ENCODE measurements around the gene PFN1.
A peak's percentile ranks its signal among the peaks of the same experiment; 100 is the strongest.
"Not testable (repeated sequence)": the region's sequence is repeated elsewhere in the genome, so short reads cannot be mapped to it uniquely, and the experiment has no call there.

The PFN1 gene

DNA sequence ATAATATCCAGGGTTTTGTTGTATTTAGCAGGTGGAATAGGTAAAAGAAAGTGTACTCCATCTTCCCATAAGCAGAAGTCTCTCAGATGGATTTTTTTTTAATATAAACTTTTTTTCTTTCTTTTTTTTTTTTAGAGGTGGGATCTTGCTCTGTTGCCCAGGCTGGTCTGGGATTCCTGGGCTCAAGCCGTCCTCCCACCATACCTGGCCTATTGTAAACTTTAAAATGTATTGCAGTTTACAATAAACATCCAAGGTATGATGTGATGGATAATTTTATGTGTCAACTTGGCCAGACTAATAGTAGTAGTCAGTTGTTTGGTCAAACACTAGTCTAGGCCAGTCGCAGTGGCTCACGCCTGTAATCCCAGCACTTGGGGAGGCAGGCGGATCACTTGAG is 27.0 kb downstream of the PFN1 start:
- no peak overlapping the region for H3K9ac ChIP-seq (ENCODE audit: low read length)
- no peaks in the 10 kb centered on the region for H3K27me3 ChIP-seq (ENCODE audit: control insufficient read depth, insufficient read depth, low read length)
- no peaks in the 10 kb centered on the region for H3K36me3 ChIP-seq (ENCODE audit: control insufficient read depth, insufficient read depth, low read length)
- no peaks in the 10 kb centered on the region for H3K4me1 ChIP-seq (ENCODE audit: control insufficient read depth, insufficient read depth, low read length)
- H3K27ac ChIP-seq (ENCODE audit: low read depth, low read length): no peak overlapping the region
- no peak overlapping the region for H3K4me3 ChIP-seq (ENCODE audit: low read length)

DNA sequence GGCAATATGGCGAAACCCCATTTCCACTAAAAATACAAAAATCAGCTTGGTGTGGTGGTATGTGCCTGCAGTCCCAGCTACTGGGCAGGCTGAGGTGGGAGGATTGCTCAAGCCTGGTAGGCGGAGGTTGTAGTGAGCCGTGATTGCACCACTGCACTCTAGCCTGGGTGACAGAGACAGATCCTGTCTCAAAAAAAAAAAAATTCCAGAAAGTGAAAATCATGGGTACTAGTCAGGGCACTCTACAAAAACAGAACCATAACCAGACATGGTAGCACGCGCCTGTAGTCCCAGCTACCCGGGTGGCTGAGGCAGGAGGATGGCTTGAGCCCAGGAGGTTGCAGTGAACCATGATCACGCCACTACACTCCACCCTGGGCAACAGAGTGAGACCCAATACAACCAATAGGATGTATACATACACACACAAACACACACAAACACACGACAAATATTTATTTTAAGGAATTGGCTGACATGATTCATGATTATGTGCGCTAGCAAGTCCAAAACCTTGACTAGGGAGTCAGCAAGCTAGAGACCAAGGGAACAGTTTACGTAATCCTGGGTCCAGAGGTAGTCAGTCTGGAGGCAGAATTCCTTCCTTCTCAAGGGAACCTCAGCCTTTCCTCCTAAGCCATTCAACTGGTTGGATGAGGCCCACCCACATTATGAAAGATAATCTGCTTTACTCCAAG is 27.8 kb downstream of the PFN1 start:
- Histone ChIP-seq H3K27me3 (ENCODE audit: control insufficient read depth, insufficient read depth, low read length) (no peaks in the 10 kb centered on the region), H3K4me3 (ENCODE audit: low read length) (no peak overlapping the region), H3K9ac (ENCODE audit: low read length) (no peak overlapping the region), H3K4me1 (ENCODE audit: control insufficient read depth, insufficient read depth, low read length) (no peaks in the 10 kb centered on the region), H3K27ac (ENCODE audit: low read depth, low read length) (no peak overlapping the region), H3K36me3 (ENCODE audit: control insufficient read depth, insufficient read depth, low read length) (no peaks in the 10 kb centered on the region)

DNA sequence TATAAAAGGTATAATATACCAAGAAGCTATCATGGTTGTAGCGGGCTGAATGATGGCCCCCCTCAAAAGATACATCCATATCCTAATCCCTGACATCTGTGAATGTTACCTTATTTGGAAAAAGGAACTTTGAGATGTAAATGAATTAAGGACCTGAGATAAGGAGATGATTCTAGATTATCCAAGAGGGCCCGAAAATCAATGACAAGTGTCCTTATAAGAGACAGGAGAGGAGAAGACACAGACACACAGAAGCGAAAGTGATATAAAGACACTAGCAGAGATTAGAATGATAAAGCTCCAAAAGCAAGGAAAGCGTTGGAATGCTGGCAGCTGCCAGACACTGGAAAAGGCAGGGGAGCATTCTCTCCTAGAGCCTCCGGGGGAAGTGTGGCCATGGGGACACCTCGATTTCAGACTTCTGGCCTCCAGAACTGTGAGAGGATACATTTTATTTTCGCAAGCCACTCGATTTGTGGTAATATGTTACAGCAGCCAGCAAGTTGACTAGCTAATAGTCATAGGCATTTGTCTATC is 28.8 kb downstream of the PFN1 start:
- no peak overlapping the region for H3K4me3 ChIP-seq (ENCODE audit: low read length)
- no peaks in the 10 kb centered on the region for H3K36me3 ChIP-seq (ENCODE audit: control insufficient read depth, insufficient read depth, low read length)
- H3K27me3 ChIP-seq (ENCODE audit: control insufficient read depth, insufficient read depth, low read length): no peaks in the 10 kb centered on the region
- no peak overlapping the region for H3K27ac ChIP-seq (ENCODE audit: low read depth, low read length)
- no peaks in the 10 kb centered on the region for H3K4me1 ChIP-seq (ENCODE audit: control insufficient read depth, insufficient read depth, low read length)
- H3K9ac ChIP-seq (ENCODE audit: low read length): no peak overlapping the region

DNA sequence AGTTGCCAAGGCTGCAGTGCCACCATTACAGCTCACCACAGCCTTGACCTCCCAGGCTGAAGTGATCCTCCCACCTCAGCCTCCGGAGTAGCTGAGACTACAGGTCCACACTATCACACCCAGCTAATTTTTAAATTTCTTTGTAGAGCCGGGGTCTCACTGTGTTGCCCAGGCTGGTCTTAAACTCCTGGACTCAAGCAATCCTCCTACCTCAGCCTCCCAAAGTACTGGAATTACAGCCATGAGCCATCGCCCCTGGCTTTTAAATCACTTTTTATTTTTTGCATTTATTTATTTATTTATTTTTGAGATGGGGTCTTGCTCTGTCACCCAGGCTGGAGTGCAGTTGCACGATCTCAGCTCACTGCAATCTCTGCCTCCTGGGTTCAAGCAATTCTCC is 33.8 kb downstream of the PFN1 start:
- H3K27me3 ChIP-seq (ENCODE audit: control insufficient read depth, insufficient read depth, low read length); H3K27ac ChIP-seq (ENCODE audit: low read depth, low read length); H3K4me1 ChIP-seq (ENCODE audit: control insufficient read depth, insufficient read depth, low read length); H3K4me3 ChIP-seq (ENCODE audit: low read length); H3K9ac ChIP-seq (ENCODE audit: low read length); H3K36me3 ChIP-seq (ENCODE audit: control insufficient read depth, insufficient read depth, low read length): not testable (repeated sequence)

DNA sequence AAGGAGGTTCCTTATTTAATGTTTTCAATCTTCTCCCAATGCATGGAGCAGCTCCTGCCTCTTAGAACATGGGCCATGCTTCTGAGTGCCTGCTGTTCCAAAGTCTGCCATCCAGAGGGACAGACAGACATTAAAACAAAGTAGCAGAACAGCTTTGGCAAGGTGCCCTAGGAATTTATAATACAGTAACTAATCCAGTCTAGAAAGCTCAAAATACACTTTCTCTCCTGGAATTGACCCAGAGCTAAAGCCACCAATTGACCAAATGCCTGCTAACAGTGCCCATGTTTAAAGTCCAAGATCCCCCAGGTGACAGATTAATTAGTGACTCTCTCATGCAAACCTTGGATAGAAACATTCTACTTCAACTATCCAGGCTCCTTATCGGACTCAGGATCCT is 34.3 kb downstream of the PFN1 start:
- Histone ChIP-seq H3K9ac (ENCODE audit: low read length) (no peak overlapping the region), H3K36me3 (ENCODE audit: control insufficient read depth, insufficient read depth, low read length) (no peaks in the 10 kb centered on the region), H3K27ac (ENCODE audit: low read depth, low read length) (no peak overlapping the region), H3K27me3 (ENCODE audit: control insufficient read depth, insufficient read depth, low read length) (no peaks in the 10 kb centered on the region), H3K4me1 (ENCODE audit: control insufficient read depth, insufficient read depth, low read length) (no peaks in the 10 kb centered on the region), H3K4me3 (ENCODE audit: low read length) (no peak overlapping the region)

DNA sequence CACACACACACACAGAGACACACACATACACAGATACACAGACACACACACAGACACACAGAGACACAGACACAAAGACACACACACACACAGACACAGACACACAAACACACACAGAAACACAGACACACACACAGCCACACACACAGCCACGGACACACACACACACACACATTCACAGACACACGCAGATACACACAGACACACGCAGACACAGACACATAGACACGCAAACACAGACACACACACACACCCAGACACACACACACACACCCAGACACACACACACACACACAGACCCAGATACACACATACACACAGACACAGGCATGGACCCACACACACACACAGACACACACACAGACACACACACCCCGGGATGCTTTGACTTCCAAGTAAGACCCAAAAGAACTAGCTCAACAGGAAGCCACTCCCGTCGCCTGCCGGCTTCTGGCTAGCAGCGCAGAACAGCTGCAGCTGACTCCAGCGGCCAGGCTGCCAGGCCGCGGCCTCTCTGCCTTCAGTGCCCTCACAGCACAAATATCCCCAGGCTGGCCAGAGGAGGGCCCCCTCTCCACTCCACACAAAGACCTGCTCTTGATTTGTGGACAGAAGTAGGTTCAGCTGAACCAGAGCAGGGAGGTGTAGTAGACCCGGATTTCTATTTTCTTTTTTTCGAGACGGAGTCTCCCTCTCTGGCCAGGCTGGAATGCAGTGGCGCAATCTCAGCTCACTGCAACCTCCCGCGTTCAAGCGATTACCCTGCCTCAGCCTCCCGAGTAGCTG is 39.4 kb downstream of the PFN1 start:
- Histone ChIP-seq H3K4me3 (ENCODE audit: low read length) (peak overlapping the region; percentile 40), H3K27ac (ENCODE audit: low read depth, low read length) (peak overlapping the region; percentile 59)

DNA sequence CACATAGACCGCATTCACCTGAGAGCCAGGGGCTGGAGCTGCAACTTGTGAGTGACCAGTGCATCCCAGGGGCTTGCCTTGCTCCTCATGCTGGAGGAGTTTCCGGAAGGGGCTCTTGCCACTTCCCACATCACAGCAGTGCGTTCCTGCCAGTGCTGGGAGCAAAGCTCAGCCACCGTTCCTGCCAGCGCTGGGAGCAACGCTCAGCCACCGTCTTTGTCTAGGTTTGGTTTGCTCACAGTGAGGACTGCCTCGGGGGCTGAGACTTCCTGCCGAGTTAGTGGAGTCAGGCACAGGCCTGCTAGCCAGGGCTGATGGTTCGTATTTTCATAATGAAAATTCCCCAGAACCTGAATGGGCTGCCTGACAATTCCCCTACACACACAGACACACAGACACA is 40.0 kb downstream of the PFN1 start:
- H3K27me3 ChIP-seq (ENCODE audit: control insufficient read depth, insufficient read depth, low read length): no peaks in the 10 kb centered on the region
- H3K4me3 ChIP-seq (ENCODE audit: low read length): no peak overlapping the region
- peak overlapping the region; percentile 59 for H3K27ac ChIP-seq (ENCODE audit: low read depth, low read length)
- peaks cover 2% of the 10 kb centered on the region for H3K4me1 ChIP-seq (ENCODE audit: control insufficient read depth, insufficient read depth, low read length)
- H3K36me3 ChIP-seq (ENCODE audit: control insufficient read depth, insufficient read depth, low read length): no peaks in the 10 kb centered on the region
- no peak overlapping the region for H3K9ac ChIP-seq (ENCODE audit: low read length)

More for the DNA sequence above, 39.4 kb downstream of the PFN1 start:
- Histone ChIP-seq H3K27me3 (ENCODE audit: control insufficient read depth, insufficient read depth, low read length) (no peaks in the 10 kb centered on the region), H3K4me1 (ENCODE audit: control insufficient read depth, insufficient read depth, low read length) (peaks cover 2% of the 10 kb centered on the region), H3K9ac (ENCODE audit: low read length) (peak overlapping the region; percentile 24), H3K36me3 (ENCODE audit: control insufficient read depth, insufficient read depth, low read length) (no peaks in the 10 kb centered on the region)

DNA sequence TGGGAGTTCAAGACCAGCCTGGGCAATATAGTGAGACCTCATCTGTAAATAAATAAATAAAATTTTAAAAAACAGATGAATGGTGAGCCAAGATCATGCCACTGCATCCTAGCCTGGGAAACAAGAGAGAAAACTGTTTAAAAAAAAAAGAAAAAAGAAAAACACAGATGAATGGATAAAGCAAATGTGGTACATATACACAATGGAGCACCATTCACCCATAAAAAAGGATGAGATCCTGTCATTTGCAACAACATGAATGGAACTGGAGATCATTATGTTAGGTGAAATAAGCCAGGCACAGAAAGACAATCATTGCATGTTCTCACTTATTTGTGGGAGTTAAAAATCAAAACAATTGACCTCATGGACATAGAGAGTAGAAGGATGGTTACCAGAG is 41.7 kb downstream of the PFN1 start:
- H3K4me1 ChIP-seq (ENCODE audit: control insufficient read depth, insufficient read depth, low read length); H3K27ac ChIP-seq (ENCODE audit: low read depth, low read length); H3K9ac ChIP-seq (ENCODE audit: low read length); H3K36me3 ChIP-seq (ENCODE audit: control insufficient read depth, insufficient read depth, low read length); H3K27me3 ChIP-seq (ENCODE audit: control insufficient read depth, insufficient read depth, low read length); H3K4me3 ChIP-seq (ENCODE audit: low read length): not testable (repeated sequence)

DNA sequence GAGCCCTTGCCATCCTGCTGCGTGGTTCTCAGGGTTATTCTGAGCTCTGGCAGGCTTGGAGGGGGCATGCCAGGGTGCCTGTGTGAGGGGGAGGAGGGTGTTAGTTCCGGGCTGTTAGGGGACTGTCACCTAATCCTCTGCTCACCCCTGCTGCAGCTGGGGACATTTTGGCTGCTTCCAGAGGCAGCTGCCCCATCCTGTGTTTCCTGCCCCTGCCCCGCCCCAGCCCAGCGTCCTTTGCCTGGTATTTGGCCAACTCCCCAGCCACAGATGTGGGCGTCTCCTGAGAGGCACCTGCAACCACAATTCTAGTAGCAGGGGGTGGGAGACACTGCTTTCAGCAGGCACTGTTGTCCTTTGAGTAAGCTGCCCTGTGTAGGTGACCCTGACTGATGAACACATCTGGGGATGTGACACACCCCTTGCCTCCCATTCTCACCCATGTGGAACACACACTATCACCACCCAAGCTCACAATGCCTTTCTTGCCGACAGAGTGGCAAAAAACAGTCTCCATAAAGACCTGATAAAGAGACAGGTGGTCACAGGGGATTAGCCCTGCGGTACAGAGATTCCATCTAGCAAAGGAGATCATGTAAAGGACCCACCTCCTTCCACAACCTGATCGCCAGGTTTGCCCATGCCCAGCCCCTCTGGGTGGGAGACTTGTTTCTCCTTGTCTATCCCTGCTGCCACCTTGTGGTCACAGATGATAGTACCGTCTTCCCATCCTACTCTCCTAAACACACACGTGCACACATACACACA is 45.1 kb downstream of the PFN1 start, which contains the start of gene CHRNE:
CHRNE (minus strand) TSS at position 48 of the 768 bp plus-strand sequence; CDS start at position 13, 35 bp downstream.
- Histone ChIP-seq H3K9ac (ENCODE audit: low read length) (no peak within 1 kb of the TSS), H3K27me3 (ENCODE audit: control insufficient read depth, insufficient read depth, low read length) (peaks cover 12% of the 10 kb centered on the region), H3K4me3 (ENCODE audit: low read length) (no peak within 1 kb of the TSS), H3K27ac (ENCODE audit: low read depth, low read length) (no peak within 1 kb of the TSS), H3K36me3 (ENCODE audit: control insufficient read depth, insufficient read depth, low read length) (no peaks in the 10 kb centered on the region), H3K4me1 (ENCODE audit: control insufficient read depth, insufficient read depth, low read length) (peaks cover 2% of the 10 kb centered on the region)

DNA sequence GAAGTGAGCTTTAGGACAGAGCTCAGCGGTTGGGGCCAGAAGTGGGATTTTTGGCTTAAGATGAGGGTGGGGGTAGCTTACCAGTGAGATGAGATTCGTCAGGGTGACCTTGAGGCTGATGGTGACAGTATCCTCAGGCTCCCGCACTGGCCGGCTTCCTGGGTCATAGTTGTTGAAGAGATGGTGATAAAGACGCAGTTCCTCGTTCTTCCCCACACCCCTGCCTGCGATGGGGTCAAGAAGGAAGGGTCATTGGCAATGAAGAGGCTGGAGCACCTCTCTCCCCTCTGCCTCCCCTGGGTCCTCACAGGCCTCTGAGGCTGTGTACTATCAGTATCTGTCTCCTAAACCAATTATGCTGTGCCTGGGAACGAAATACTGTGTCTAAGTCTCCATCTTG is 45.8 kb downstream of the PFN1 start:
- Histone ChIP-seq H3K36me3 (ENCODE audit: control insufficient read depth, insufficient read depth, low read length) (no peaks in the 10 kb centered on the region), H3K9ac (ENCODE audit: low read length) (no peak overlapping the region), H3K27me3 (ENCODE audit: control insufficient read depth, insufficient read depth, low read length) (peaks cover 12% of the 10 kb centered on the region), H3K4me3 (ENCODE audit: low read length) (no peak overlapping the region), H3K27ac (ENCODE audit: low read depth, low read length) (no peak overlapping the region), H3K4me1 (ENCODE audit: control insufficient read depth, insufficient read depth, low read length) (peaks cover 2% of the 10 kb centered on the region)

DNA sequence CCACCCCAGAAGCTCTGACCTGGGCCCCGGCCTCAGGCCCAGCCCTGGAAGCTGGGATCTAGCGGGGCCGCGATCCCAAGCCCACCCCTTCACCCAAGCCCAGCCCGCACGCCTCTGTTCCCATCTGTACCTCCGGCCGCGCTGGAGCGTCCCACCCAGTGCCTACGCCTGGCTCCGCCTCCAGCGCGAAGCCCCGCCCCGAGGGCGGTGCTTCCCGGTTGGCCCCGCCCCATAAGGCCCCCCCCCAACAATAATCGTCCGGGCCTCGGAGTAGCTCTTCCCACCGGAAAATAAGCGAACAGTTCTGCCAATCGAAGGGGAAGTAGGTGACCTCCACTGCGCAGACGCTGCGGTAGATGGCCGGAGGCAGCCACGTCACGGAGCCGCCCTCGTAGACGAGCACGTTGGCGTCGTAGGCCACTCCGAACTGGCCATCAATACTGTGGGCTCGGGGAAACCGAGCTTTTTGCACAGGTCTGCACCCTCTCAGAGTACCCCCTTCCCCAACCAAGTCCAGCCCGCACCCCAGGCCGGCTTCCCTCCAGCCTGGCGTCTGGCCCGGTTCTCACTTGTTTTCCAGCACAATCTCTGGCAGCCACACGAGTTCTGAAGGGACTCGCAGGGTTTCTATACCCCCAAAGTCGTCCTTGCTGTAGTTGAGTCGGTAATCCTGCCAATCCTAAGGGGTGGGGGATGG is 46.5 kb downstream of the PFN1 start:
- Histone ChIP-seq H3K4me1 (ENCODE audit: control insufficient read depth, insufficient read depth, low read length) (peaks cover 2% of the 10 kb centered on the region), H3K27ac (ENCODE audit: low read depth, low read length) (no peak overlapping the region), H3K9ac (ENCODE audit: low read length) (no peak overlapping the region), H3K4me3 (ENCODE audit: low read length) (no peak overlapping the region), H3K27me3 (ENCODE audit: control insufficient read depth, insufficient read depth, low read length) (peaks cover 12% of the 10 kb centered on the region), H3K36me3 (ENCODE audit: control insufficient read depth, insufficient read depth, low read length) (no peaks in the 10 kb centered on the region)
